Measurements from ENCODE around the gene PRKACG. TPM values are rescaled to one million over a fixed set of nuclear protein-coding genes. Genes with fewer than 3 reads are reported as not detected.

PRKACG gene
- polyA plus RNA-seq, 3 donors = not detected

DNA sequence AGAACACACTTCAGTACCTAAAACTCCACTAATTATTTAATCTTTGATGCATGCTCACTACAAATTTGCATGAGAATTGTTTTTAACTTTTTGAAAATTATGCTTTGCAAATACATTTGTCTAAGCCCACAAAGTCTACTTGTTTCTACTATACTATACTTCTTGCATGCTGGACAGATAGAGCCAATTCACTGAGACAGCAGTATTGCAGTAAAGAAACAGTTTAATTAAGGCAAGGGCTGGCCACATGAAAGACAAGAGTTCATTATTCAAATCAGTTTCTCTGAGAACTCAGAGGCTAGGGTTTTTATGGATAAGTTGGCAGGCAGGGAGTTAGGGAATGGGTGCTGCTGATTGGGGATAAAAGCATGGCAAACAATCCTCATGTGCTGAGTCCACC, 15.6 kb upstream of the PRKACG start:
- no peak overlapping the region for H3K27ac ChIP-seq (ENCODE audit: low read depth, low read length)

DNA sequence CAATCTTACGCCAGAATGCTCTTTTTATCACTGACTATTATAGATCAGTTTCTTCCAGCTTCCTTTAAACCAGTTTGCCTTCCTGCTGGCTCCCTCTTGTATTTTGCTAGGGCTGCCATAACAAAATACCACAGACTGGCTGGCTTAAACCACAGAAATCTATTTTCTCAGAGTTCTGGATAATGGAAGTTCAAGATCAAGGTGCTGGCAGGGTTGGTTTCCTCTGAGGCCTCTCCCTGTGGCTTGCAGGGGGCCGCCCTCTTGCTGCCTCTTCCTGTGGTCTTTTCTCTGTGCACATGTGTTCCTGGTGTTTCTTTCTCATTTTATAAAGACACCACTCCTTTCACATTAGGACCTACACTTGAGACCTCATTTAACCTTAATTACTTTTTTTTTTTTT, 14.8 kb upstream of the PRKACG start:
- H3K27ac ChIP-seq (ENCODE audit: low read depth, low read length) = no peak overlapping the region
- WGBS, 3 donors = 69 to 92% (median 73%) methylated on average over 2 of the region's 2 CpGs

DNA sequence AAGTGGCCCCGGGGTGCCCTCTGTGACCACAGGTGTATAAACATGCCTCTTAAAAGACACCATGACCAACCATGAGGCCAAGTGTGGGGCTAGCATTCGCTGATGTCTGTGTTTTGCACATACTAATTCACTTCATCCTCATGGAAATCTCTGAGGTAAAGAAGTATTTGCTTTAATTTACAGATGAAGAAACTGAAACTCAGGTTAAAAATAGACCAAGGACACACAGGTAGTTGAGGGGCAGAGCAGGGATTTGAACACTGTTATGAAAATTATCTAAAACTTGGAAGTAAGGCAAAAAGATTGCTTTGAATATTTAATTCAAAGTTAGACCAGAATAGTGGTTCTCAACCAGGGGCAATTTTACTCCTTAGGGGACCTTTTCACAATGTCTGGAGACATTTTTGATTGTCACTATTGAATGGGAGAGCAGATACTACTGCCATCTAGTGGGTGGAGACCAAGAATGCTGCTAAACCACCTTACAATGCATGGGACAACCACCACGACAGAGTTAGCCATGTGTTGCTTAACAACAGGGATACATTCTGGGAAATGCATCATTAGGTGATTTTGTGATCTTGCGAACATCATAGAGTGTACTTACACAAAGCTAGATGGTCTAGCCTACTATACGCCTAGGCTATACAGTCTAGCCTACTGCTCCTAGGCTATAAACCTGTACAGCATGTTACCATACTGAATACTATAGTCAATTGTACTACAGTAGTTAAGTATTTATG, 13.6 kb upstream of the PRKACG start:
- 48 to 59% (median 50%) methylated on average over 5 of the region's 5 CpGs for WGBS, 3 donors

GRCh38 chr9:69023650-69024049, 9.7 kb upstream of the PRKACG start:
- WGBS, 3 donors = 43 to 57% (median 53%) methylated on average over 7 of the region's 7 CpGs
- H3K27ac ChIP-seq (ENCODE audit: low read depth, low read length) = no peak overlapping the region

More for the DNA sequence above, 13.6 kb upstream of the PRKACG start:
- H3K27ac ChIP-seq (ENCODE audit: low read depth, low read length) = no peak overlapping the region

DNA sequence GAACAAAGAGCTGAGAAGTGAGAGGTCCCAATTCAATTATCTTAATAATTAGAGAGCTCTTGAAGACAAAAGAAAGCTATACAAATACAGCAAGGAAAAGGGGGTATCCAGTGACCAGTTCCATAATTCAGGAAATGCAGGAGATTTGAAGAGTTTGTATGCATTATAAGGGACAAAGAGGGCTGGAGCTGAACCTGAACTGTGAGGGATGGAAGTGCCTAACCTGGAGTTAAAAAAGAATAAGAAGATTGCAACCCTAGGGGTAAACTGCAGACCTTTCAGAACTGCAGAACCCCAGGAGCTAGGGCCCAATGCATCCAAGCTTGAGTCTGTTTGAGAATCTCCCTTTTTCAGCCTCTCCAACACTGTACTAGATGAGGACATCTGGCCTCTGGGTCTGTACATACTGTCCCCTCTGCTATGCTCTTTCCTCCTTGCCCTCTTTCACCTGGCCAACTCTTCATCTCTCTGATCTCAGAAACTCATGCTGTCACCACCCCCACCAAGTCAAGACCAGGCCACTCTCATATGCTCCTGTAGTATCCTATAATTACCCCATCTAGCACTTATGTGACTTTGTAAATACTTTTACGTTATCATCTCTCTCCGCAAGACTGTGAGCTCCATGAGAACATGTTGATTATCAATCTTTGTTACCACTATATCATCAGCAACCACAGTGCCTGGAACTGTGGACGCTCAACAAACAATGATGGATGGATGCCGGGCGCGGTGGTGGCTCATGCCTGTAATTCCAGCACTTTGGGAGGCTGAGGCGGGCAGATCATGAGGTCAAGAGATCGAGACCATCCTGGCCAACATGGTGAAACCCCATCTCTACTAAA, 6.6 kb upstream of the PRKACG start:
- 92 to 96% (median 95%) methylated on average over 8 of the region's 8 CpGs for WGBS, 3 donors
- no peak overlapping the region for H3K27ac ChIP-seq (ENCODE audit: low read depth, low read length)

DNA sequence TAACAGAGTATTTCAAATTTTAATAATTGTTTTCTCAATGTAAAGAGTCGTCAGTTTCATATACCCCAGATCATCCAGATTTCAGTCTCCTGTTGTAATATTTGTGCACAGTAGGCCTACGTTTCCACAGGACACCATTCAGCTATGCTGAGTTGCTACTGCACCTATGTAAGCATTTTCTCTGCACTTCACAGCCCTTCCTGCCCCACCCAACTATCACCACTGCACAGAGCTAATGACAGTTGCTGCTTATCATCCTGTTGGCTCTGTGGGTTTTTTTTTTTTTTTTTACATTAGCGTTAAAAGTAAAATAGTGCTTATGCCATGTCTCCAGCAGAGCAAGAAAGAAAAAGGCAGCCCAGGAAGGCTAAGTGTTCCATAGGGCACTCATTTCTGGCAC, 5.9 kb upstream of the PRKACG start:
- 33 to 41% (median 34%) methylated on average over 3 of the region's 3 CpGs for WGBS, 3 donors
- H3K27ac ChIP-seq (ENCODE audit: low read depth, low read length) = no peak overlapping the region

DNA sequence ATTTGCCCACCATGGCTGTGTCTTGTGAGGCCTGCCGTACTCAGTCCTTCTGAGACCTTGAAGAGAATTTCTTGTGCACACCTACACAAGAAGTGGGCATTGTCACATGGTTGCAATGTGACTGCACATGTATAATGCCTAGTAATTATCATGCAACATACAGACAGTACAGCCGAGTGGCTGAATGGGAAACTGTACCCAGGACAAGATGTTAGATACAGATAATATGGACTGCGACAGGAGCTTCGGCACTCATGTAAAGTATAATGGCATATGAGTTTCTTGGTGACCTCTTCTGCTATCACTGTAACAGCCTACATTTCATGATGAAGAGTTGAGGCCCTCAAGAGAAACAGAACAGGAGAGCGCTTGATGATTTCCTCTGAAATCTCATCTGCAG, 4.8 kb upstream of the PRKACG start:
- WGBS, 3 donors = 71 to 77% (median 74%) methylated on average over 5 of the region's 5 CpGs

GRCh38 chr9:69016191-69017096, 2.5 kb upstream of the PRKACG start:
- 67 to 68% (median 67%) methylated on average over 5 of the region's 5 CpGs for WGBS, 3 donors
- H3K27ac ChIP-seq (ENCODE audit: low read depth, low read length) = no peak overlapping the region

More for the DNA sequence above, 4.8 kb upstream of the PRKACG start:
- H3K27ac ChIP-seq (ENCODE audit: low read depth, low read length) = no peak overlapping the region

DNA sequence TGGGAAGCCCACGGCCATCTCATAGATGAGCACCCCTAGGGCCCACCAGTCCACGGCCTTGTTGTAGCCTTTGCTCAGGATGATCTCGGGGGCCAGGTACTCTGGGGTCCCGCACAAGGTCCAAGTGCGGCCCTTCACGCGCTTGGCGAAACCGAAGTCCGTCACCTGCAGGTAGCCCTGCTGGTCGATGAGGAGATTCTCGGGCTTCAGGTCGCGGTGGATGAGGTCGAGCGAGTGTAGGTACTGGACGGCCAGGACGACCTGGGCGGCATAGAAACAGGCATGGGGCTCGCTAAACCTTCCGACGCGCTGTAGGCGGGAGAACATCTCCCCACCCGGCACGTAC, 558 bp downstream of the PRKACG start:
- no peak overlapping the region for H3K27ac ChIP-seq (ENCODE audit: low read depth, low read length)
- WGBS, 3 donors = 95 to 97% (median 96%) methylated on average over 26 of the region's 26 CpGs

DNA sequence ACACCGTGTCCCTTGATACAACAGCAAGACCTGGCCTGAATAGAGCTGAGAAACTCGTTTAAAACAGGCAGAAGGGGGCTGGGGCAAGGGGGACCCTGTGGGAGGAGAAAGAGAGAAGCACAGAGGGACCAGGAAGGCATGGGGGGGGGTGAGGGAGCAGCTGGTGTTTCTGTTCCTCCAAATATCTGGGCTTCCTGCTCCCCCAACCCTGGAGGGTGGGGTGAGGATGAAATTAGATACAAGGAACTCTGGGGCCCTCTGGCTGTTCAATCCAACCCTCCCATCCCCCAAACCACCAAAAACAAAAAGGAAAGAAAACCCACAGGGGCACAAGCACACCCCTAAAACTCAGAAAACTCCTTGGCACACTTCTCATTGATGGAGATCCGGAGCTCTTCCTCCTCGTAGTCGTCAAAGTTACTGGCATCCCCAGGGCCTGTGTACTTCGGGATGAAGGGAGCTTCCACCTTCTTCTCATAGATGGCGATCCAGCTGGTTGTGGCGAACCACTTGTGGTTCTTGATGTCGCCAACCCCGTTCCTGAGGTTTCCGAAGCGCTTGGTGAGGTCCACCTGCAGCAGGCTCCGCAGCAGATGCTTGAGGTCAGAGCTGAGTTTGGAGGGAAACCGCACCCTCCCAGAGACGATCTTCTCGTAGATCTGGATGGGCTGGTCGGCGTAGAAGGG, 1.1 kb downstream of the PRKACG start:
- WGBS, 3 donors = 53 to 82% (median 54%) methylated on average over 18 of the region's 18 CpGs

DNA sequence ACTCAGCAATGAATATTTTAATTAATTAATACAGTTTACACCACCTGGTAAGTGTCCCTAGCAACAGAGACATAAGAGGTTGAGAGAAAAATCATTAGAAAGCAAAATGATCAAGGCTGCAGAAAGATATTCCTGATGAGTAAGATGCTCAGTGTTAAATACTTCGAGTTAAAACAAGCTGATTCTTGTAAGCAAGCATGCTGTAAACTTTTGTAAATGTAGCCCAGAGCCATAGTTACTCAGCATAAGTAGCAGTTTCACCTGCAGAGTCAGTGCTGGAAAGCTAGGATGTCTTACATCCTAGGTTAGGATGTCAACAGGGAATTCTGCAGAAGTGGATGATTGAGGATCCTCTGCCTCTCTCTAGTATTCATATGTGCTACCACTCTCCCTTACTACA, 4.2 kb downstream of the PRKACG start:
- WGBS, 3 donors = 69 to 82% (median 72%) methylated on average over 1 of the region's 1 CpG
- no peak overlapping the region for H3K27ac ChIP-seq (ENCODE audit: low read depth, low read length)

More for the DNA sequence above, 1.1 kb downstream of the PRKACG start:
- H3K27ac ChIP-seq (ENCODE audit: low read depth, low read length) = no peak overlapping the region

GRCh38 chr9:69004836-69005235, 9.1 kb downstream of the PRKACG start:
- 60 to 63% (median 63%) methylated on average over 2 of the region's 2 CpGs for WGBS, 3 donors
- no peak overlapping the region for H3K27ac ChIP-seq (ENCODE audit: low read depth, low read length)

GRCh38 chr9:69003051-69003450, 10.9 kb downstream of the PRKACG start:
- WGBS, 3 donors = 76 to 78% (median 77%) methylated on average over 8 of the region's 8 CpGs

DNA sequence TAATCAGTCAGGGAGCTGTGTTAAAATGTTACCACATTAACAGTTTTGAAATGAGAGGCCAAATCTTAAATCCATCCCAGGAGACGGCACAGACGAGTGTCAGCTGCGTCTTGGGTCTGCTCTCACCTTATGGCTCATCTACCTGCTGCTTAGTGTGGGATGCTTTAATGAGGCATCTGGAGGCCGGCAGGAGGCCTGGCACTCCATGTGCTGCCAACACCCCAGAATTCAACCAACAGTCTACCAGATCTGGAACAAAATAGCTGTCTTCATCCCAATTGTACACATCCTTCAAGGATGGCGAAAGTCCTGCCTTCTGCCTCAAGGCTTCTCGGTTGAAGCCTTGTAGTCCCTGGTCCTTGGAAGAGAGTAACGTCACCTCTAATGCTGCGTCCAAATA, 12.0 kb downstream of the PRKACG start:
- WGBS, 3 donors = 68 to 71% (median 70%) methylated on average over 8 of the region's 8 CpGs
- no peak overlapping the region for H3K27ac ChIP-seq (ENCODE audit: low read depth, low read length)

More at GRCh38 chr9:69003051-69003450, 10.9 kb downstream of the PRKACG start:
- no peak overlapping the region for H3K27ac ChIP-seq (ENCODE audit: low read depth, low read length)

- H3K27ac ChIP-seq (ENCODE audit: low read depth, low read length) = no peak overlapping the region
- WGBS, 3 donors = 30 to 38% (median 34%) methylated on average over 10 of the region's 10 CpGs
Measured at GRCh38 chr9:68999393-69000105, 14.4 kb downstream of the PRKACG start.

DNA sequence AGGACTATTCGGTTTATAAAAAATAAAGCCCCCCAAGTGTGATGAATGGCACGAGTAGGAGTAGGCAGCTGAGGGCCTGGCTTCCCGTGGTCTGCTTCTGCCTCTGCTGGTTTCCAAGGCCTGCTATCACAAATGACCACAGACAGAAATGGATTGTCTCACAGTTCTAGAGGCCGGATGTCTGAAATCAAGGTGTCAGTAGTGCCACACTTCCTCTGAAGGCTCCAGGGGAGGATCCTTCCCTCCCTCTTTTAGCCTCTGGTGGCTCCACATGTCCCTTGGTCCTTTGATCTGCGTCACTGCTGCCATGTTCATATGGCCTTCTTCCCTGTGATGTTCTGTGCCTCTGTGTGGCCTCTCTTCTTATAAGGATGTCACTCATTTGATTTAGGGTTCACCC, 15.1 kb downstream of the PRKACG start:
- 48 to 68% (median 56%) methylated on average over 5 of the region's 5 CpGs for WGBS, 3 donors

DNA sequence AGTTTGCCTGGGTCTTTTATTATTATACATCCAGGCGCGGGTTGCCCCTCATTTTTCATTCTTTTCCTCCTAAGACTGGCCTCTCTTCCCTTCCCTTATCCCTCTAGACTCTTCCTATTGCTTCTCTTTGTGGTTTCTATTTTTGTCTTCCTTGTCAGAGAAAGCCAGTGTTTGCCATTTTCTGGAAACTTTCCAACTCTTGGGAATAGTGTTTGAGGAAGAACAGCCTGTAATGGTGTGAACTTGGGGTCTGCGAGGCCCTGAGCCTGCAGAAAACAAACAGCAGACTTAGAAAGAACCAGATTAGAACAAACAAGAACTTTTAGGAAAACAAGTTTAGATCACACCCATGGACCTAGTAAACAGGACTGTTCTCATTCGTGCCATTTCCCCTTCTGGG, 15.5 kb downstream of the PRKACG start:
- 56 to 58% (median 56%) methylated on average over 4 of the region's 4 CpGs for WGBS, 3 donors
- no peak overlapping the region for H3K27ac ChIP-seq (ENCODE audit: low read depth, low read length)

More for the DNA sequence above, 15.1 kb downstream of the PRKACG start:
- no peak overlapping the region for H3K27ac ChIP-seq (ENCODE audit: low read depth, low read length)

DNA sequence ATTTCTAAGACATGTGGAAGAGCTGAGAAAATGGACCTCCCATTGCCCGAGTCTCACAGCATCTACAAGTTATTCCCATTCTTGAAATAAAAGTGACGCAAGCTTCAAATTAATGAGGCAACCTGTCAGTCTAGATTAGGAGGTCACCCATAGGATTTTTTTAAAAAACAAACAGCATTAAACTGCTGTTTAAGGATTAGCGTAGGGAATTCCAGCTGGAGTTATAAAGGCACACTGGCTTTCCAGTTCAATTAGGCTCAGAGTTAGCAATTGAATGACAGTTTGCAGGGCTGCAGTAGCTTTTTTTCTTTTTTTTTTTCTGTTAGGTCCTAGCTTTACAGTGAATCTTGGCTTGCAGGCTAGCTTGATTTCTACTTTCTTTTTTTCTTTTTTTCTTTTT, 16.2 kb downstream of the PRKACG start:
- no peak overlapping the region for H3K27ac ChIP-seq (ENCODE audit: low read depth, low read length)
- whole genome bisulfite sequencing, 3 donors = 58 to 80% (median 73%) methylated on average over 3 of the region's 3 CpGs
